Measurements from ENCODE around the gene USF2. TPM values are rescaled to one million over a fixed set of nuclear protein-coding genes. Genes with fewer than 3 reads are reported as not detected.

USF2 gene
- total RNA-seq, 1 donor from 2014 or later: 152 TPM

GRCh38 chr19:35300339-35300649 lies 31.5 kb downstream of the USF2 start:
- Histone ChIP-seq H3K36me3 (no peaks in the 10 kb centered on the region), H3K9me3 (no peaks in the 10 kb centered on the region), H3K4me1 (no peaks in the 10 kb centered on the region), H3K27ac (no peak overlapping the region), H3K4me3 (no peak overlapping the region), H3K27me3 (no peaks in the 10 kb centered on the region)
- intact Hi-C loops (cut with DNase I): no loop called here
- DNase-seq: no peak
- ATAC-seq: no peak
- no peak for TF ChIP-seq CTCF (IDR thresholded peaks at IDR 0.05)

- no peak for DNase-seq
- Histone ChIP-seq H3K27me3 (no peaks in the 10 kb centered on the region), H3K4me3 (no peak overlapping the region), H3K9me3 (no peaks in the 10 kb centered on the region), H3K27ac (no peak overlapping the region), H3K36me3 (no peaks in the 10 kb centered on the region), H3K4me1 (no peaks in the 10 kb centered on the region)
- TF ChIP-seq CTCF (IDR thresholded peaks at IDR 0.05): no peak
- no peak for ATAC-seq
- intact Hi-C loops (cut with DNase I): no loop called here
These were observed 33.2 kb downstream of the USF2 start for GRCh38 chr19:35301961-35302360.

- no peaks in the 10 kb centered on the region for H3K27me3 ChIP-seq
- TF ChIP-seq CTCF (IDR thresholded peaks at IDR 0.05): no peak
- no peak for DNase-seq
- H3K36me3 ChIP-seq: no peaks in the 10 kb centered on the region
- no peaks in the 10 kb centered on the region for H3K9me3 ChIP-seq
- no peak overlapping the region for H3K27ac ChIP-seq
- intact Hi-C loops (cut with DNase I): no loop called here
- no peaks in the 10 kb centered on the region for H3K4me1 ChIP-seq
- ATAC-seq: no peak
- no peak overlapping the region for H3K4me3 ChIP-seq
These were observed 33.7 kb downstream of the USF2 start for GRCh38 chr19:35302446-35302845.

- Histone ChIP-seq H3K36me3 (no peaks in the 10 kb centered on the region), H3K9me3 (no peaks in the 10 kb centered on the region), H3K27ac (no peak overlapping the region), H3K4me3 (no peak overlapping the region), H3K4me1 (no peaks in the 10 kb centered on the region), H3K27me3 (no peaks in the 10 kb centered on the region)
- no peak for ATAC-seq
- no peak for DNase-seq
- TF ChIP-seq CTCF (IDR thresholded peaks at IDR 0.05): no peak
- intact Hi-C loops (cut with DNase I): no loop called here
These were observed 34.7 kb downstream of the USF2 start for GRCh38 chr19:35303357-35303915.

GRCh38 chr19:35304036-35304435 lies 35.3 kb downstream of the USF2 start:
- DNase-seq (no peak), ATAC-seq (no peak)
- Histone ChIP-seq H3K4me1 (no peaks in the 10 kb centered on the region), H3K36me3 (no peaks in the 10 kb centered on the region), H3K27me3 (no peaks in the 10 kb centered on the region), H3K4me3 (no peak overlapping the region), H3K27ac (no peak overlapping the region), H3K9me3 (no peaks in the 10 kb centered on the region)
- intact Hi-C loops (cut with DNase I): no loop called here
- no peak for TF ChIP-seq CTCF (IDR thresholded peaks at IDR 0.05)

GRCh38 chr19:35305181-35305580 lies 36.4 kb downstream of the USF2 start:
- no peaks in the 10 kb centered on the region for H3K27me3 ChIP-seq
- no peak for TF ChIP-seq CTCF (IDR thresholded peaks at IDR 0.05)
- DNase-seq: no peak
- intact Hi-C loops (cut with DNase I): no loop called here
- H3K9me3 ChIP-seq: no peaks in the 10 kb centered on the region
- no peak for ATAC-seq
- no peak overlapping the region for H3K4me3 ChIP-seq
- no peak overlapping the region for H3K27ac ChIP-seq
- H3K4me1 ChIP-seq: no peaks in the 10 kb centered on the region
- no peaks in the 10 kb centered on the region for H3K36me3 ChIP-seq
